NCI-H460 (cell line): Measurements from ENCODE around the gene PRKN. TPM values are rescaled to one million over a fixed set of nuclear protein-coding genes. Genes with fewer than 3 reads are reported as not detected.

Experiments used
- DNase-seq: peaks from one replicate; pipeline ENCODE4 v3.0.0-alpha.2; 2016; ENCODE audit warnings: low read depth; ENCODE audit errors: extremely low read depth
- total RNA-seq: library from RNA; depleted of rRNA; stranded (reverse); fragments of >200 nt; shearing (Covaris generic); gene quantifications from 2 replicates; pipeline ENCODE4 v1.2.3, GENCODE V29; 2014

Gene PRKN
- total RNA-seq, 1 experiment from 2014 or later, result 20.4 TPM

DNA sequence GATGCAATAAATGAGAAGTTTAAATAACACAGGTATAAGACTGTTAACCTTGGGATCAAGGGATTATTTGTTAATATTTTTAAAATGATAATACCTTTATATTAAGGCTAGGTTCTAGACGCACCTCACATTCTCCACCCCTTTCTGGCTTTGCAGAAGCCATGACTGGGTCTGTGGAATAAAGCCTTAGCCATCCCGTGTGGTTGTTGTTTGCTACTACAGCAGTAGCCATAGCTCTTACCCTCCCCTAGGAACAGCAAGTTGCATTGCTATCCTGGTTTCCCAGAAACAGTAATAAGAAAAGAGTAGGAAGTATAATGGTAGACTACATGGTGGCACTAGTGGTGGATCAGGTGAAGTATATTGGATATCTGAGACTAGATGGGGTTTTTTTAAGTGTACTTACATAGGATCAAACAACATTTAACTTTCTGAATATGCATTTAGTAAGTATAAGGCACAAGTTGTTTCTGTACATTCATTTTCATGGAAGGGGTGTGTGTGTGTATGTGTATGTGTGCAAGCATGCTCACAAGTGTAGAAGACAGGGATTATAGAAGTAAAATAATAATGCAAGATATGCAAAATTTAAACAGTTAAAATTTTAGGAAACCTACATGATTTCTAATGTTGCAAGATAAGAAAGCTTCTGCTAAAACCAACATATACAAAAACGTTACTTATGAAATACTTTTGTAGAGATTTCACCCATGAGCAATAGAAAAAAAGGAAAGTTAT, 384.2 kb downstream of the PRKN start:
- no peak for DNase-seq

DNA sequence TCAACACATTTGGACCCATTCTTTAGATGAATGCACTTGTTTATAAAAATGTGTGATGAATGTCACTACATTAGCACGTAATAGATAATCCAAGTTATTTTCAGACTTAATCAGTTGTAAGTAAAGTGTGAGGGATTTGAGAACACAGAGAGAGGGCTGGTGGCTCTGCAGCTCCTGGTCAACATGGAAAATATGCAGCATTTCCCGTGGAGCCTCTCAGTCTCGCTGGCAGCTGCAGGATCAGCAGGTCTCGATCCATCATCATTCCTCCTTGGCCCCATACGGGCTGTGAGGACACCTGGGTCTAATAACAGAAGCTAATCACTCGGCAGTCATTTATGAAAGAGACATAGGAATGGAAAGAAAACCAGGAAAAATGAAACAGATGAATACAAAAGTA, 390.2 kb downstream of the PRKN start:
- DNase-seq, result no peak

DNA sequence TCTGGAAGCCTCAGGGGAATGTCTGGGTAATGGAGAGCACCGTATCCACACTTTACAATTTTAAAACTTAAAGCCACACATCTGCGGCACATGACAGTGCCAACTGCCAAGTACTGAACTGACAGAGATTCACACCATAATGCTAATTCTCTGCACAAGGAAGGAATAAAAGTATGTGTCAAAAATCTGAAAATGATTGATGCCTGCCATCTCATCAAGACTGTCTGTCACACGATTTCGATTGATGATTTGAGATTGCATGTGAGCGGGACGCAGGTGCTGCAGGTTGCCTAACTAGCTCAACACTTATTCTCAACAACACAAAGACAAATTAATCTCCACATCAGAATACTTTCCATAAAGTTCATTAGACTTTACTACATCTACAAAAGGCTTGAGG, 391.2 kb downstream of the PRKN start:
- DNase-seq, result no peak

DNA sequence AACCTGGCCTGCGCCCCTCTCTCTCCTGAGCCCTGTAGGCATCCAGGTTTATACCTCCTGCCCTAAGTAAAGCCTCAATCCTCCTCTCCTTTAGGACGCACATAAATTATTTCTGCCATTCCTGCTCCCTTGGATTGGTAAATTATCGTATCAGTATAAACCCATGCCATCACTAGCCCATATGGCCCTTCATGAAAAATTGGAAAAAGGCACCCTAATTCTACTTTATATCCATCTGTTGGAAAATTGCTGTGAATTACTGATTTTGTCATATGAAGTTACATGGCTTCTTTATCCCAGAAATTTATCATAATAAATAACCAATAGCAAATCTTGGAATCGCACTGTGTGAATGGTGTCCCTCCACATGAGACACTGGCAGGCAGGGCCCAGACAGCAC, 395.2 kb downstream of the PRKN start:
- no peak for DNase-seq

DNA sequence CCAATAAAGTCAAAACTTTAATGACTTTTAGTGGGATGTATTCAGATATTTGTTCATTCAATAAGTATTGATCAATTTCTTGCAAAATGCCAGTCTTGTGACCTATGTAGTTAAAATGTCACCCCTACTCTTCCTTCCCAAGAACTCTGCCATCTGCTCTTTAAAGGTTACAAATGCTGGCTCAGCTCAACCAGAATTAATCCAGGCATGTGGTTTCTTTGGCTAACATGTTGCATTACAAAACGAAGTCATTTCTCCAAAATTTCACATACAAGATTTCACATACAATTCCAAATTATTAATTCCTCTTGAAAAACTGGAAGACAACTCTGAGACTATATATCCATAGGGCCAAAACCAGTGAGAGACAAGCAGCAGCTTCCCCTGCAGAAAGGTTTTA, 395.7 kb downstream of the PRKN start:
- no peak for DNase-seq

DNA sequence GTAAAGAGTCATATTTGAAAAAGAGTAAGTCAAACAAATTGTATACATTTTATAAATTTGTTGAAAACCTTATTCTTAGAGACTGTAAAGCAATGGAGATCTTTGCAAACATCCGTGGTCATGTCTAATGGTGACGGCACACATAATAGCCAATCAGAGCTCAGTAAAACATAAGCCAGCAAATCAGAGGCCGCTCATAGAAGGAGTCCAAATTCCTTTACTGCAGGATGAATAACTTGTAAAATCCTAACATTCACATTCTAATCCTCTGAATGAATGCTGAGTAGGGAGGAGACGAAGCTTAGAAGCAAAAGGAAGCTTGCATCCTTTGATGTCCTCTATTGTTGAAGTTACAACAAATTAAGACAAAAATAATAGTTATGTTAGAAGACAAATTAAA, 401.7 kb downstream of the PRKN start:
- DNase-seq, result no peak

DNA sequence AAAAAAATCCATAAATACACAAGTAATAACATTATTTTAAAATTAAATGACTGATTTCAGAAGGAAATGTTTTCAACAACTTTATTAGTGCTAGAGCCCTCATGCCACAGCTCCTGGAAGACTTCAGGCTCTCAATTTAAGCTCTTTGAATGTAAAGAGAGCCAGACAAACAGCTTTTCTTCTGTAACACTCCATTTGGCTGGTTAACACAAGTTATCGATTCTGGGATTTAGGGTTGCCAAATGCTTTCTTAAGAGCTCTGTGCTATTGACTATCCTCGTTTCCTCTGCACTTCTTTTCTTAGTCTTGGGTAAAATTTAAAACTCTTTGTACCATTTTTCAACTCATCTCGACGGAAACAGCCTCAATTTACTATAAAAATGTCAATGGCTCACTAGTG, 402.5 kb downstream of the PRKN start:
- DNase-seq, result no peak

DNA sequence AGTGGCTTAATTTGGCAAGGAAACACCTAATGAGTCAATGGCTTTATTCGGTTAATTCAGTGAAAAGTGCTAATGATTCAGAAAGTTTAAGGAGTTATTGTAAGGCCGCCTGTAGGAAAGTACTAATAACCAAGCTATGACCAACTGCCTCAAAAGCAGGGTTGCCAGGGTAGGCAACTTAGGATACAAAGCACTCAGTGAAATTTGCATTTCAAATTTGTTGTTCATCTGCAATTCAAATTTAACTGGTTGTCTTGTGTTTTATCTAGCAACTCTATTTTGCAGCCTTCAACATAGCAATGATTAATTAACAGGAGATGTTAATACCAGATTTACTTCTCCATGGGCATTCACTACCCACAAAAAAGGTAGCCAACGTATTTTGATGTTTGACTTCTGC, 412.3 kb downstream of the PRKN start:
- no peak for DNase-seq

DNA sequence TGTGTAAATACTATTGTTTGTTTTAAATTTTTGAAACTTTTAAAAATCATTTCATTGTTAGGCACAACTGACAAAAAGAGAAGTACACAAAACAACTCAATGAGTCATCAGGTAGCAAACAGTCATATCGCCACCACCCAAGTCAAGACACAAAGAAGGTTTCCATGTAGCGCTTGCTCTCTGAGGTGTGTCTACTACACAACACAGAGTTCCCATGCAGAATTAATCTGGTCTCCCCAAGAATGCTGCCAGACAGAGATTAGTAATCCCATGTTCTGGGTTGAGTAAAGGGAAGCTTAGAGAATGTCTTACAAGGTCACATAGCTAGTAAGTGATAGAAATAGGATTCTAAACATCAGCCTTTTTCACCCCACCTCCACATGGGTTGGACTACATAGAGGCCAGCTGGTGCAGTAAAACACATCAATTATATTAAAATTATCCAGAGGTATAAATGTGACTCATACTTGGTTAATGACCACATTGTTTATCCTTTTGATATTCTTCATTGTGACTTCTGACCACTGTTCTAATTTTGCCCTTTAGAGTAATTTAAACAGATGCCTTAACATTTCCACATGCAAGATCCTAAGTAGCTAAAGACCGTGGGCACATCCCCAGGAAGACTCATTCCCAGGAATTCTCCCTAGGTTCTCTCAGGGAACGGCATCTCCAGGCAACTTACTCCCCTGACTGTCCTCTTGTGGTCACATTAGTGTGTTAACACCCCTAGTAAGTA, 413.5 kb downstream of the PRKN start:
- no peak for DNase-seq

DNA sequence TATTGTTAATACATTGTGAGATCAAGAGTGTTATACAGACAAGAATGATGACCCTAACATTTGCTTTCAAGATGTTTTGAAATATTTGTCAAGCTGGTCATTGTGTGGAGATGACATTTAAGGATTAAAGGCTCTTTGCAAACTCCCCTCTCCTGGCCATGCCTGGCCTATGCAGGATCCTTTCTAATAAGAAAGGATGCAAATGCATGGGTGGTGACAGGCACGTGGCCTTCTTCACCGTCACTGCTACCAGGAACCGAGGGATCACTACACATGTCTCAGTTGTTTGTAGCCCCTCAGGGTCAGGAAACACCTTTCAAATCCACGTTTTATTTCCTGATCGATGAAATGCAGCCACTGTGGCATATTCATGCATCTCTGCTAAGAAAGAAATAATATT, 419.7 kb downstream of the PRKN start:
- no peak for DNase-seq

DNA sequence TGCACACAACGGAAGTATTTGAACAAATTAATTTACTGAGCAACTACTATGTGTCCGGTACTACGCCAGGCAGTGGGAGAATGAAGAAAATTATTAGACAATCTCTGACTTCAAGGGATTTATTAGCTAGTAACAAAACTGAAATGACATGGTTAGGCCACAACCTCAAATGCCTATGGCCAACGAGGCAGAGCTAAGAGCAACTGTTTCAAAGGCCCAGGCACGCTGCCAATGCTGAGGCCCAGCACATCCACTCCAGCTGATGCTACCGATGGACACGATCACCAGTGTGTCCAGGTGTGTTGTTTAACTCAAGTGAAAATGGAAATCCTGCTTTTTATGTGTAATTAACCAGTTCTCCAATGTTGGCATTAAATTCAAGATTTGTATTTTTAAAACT, 420.9 kb downstream of the PRKN start:
- no peak for DNase-seq

DNA sequence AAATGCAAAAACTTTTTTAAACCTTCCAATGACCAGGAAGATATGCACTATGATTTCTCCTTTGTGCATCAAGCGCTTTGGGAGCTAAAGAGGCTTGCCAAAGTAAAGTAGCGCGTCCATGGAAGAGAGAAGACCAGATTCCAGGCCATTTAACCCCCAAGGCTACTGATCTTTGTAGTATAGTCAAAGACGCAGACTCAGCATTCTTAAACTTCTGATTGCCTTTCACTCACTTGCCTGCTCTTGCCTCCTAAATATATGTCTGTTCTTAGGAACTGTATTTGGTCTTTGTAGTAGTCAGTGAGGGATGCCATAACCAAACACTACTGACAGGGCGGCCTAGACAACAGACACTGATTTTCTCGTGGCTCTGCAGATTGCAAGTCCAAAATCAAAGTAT, 426.4 kb downstream of the PRKN start:
- DNase-seq, result no peak

DNA sequence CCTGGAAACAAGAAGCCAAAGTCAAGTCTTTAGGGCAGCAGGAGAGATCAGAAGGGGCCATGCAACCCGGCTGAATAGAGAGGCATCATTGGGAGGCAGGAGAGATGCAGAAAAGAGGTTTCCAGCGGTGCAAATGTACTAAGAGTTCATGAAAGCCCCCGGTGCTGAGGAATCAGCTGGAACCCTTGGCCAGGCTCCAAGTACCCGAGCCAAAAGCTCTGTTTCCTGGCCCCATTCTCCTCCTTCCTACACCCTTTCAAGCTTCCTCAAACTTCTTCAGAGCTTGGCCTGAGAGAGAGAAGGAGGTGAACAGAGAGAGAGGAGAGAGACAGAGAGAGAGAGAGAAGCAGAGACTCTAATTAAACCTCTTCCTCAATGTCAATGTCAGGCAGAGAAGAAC, 433.5 kb downstream of the PRKN start:
- DNase-seq, result no peak

DNA sequence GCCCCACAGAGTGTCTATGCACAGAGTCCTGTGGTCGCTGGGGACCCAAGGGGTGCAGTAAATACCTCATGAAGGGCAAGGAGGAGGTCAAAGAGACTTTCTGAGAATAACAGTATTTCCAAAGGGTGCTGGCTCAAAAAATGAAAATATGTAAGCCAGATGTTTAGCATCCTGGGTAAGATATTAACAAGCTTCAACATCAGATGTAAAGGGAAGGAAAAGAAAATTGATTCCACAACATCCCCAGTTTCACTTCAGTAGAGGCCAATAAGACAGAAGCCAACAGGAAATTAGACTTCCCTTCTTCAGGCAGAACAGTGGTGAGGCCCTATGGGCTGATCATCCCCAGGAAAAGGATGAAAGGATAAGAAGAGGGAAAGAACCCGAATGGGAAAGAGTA, 434.7 kb downstream of the PRKN start:
- no peak for DNase-seq

DNA sequence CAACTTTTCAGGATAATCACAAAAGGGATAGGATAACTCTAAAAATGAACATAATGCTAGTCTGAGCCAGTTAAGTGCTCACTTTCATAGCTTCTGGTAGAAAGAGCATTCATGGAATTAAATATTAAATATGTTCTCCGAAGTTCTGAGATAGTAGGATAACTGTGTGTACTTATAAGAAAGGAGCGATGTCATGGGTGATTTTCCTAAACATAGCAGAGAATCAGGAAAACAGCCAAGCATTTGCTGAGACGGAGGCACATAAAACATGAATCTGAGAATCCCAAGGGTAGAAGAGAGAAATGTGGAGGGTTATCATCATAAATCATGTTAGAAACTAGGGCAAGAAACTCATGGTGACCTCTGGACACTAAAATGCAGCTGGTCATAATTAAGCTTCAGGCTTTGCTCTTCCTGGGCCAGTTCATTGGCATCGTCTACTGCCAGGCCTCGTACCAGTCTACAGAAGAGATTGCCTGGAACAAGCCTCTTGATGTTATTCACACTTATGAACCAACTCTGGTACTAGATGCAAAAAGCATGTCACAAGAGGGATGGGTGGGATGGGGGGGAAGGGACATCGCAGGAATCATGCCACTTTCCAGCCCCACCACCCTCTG, 436.6 kb downstream of the PRKN start:
- no peak for DNase-seq

DNA sequence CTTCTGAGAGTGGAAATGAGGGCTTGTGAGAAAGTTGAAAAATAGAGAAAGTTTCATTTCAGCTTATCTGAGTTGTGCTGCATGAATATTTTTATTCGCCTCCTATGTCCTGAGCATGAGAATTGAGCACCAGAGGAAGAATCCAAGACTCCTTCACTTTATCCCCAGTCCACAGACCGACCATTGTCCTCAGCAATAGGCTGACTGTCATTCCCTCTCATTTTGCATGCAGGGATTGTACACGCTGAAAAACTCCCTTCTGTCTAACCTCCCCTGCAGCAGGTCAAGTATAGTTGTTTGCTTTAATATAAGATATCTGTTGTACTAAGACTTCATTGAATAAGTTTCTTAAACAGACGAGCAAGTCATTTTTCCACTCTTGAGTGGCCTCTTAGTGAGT, 437.6 kb downstream of the PRKN start:
- no peak for DNase-seq

DNA sequence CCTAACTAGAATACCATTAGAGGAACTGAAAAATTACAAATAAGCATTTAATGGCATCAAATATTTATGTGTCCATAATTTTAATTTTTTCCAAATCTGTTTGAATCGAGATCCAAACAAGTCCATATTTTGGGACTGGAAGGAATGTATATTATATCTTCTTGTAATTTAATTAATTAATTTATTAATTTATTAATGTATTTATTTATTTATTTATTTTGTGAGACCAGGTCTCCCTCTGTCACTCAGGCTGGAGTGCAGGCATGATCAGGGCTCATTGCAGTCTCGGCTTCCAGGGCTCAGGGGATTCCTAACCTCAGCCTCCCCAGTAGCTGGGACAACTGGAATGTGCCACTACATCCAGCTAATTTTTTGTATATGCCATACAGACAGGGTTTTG, 453.6 kb downstream of the PRKN start:
- no peak for DNase-seq

DNA sequence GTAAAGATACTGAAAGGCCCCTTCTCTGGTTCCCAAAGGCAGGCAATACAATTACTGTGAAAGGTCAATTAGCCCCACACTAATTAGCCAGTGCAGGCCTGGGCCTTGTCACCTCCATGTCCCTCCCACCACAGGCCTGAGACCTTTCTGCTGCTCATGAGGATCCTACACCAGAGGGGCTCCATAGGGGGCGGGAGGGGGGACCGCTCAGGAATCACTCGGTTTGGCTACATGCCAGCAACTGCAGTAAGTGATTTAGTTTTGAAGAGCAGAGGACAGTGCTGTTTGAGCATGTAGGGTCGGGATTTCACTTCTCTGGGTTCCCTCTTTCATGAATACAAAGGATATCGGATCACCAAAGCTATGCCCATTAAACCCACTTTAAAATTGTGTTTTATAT, 455.6 kb downstream of the PRKN start:
- no peak for DNase-seq

DNA sequence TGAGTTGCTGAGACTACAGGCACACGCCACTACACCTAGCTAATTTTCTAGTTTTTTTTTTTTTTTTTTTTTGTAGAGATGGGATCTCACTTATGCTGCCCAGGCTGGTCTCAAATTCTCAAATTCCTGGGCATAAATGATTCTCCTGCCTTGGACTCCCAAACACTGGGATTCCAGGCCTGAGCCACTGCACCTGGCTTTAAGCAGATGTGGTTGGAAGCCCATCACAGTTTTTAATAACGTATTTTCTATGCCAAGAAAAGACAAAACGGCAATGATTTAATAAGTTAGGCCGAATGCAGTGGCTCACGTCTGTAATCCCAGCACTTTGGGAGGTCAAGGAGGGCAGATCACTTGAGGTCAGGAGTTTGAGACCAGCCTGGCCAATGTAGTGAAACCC, 456.6 kb downstream of the PRKN start:
- DNase-seq, result no peak

DNA sequence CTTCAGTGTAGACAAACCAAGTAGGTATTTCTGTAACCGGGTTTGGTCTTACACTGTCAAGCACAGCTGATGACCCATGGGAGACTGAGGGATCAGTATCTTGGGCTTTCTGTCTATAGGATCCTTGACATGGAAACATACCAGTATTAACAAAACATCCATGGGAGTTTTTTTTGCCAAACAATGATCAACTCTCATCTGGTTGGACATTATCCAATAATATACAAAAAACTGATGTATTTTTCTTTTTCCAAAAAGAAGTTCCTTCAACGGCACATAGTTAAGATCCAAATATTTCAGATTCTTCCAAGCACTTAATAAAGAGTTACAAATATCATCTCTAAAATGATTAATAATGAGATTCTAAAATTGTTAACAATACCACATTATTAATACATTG, 459.9 kb downstream of the PRKN start:
- DNase-seq, result no peak

DNA sequence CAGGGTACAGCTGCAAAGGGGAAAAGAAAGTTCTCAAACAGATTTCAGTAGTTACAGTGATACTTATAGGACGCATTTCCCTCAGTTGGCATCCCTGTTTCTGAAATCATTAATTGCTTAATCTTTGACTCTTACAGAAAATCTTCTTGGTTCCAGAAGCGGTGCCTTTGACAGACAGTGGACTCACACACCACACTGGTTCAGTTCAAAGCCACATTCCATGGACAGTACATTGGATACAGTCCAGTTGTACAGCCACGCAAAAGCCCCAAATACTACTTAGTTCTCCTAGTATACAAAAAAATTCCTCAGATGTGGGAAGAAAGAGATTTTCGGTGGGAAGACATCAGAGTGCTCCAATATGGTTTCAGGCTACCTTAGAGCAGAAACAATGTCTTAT, 460.4 kb downstream of the PRKN start:
- no peak for DNase-seq

DNA sequence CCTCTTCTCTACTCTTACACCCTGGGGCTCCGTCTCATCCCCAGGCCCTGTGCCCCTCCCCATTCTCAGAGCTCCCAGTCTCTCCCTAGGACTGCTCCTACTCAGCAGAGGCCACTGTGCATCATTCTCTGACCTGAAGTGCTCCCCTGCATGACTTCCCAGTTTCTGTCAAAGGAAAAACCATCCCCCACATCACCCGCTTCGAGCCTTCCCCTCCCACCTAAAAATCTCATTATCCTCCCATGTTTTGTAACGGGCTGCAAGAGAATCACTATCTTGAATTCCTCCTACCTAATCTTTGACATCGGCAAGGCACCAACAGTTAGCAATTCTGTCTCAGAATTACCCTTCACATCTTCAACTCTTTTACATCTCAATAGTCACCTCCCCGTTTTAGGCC, 463.0 kb downstream of the PRKN start:
- no peak for DNase-seq
